ENCODE data around the gene BARX1. TPM values are rescaled to one million over a fixed set of nuclear protein-coding genes. Genes with fewer than 3 reads are reported as not detected.
A peak's percentile ranks its signal among the peaks of the same experiment; 100 is the strongest.

Gene BARX1
- total and polyA plus RNA-seq, 7 donors: not detected

- TF ChIP-seq CTCF (IDR thresholded peaks at IDR 0.05): no peak
- Histone ChIP-seq H3K9me3 (no peaks in the 10 kb centered on the region), H3K36me3 (ENCODE audit: insufficient read depth in 1 of 2, low read depth in 1 of 2) (no peaks in the 10 kb centered on the region), H3K4me3 (no peak overlapping the region), H3K4me1 (no peaks in the 10 kb centered on the region), H3K27ac (no peak overlapping the region), H3K27me3 (ENCODE audit: insufficient read depth in 3 of 3, low read length in 2 of 3) (peaks cover 0 to 2% (median 0%) of the 10 kb centered on the region in 3 donors)
- ATAC-seq (no peak), DNase-seq (peak; percentile 0 to 13)
- intact Hi-C loops (cut with DNase I): no loop called here
- WGBS, 3 donors: 81 to 87% (median 85%) methylated on average over 10 of the region's 10 CpGs
Measured at GRCh38 chr9:93903886-93904648, 51.1 kb downstream of the BARX1 start.

DNA sequence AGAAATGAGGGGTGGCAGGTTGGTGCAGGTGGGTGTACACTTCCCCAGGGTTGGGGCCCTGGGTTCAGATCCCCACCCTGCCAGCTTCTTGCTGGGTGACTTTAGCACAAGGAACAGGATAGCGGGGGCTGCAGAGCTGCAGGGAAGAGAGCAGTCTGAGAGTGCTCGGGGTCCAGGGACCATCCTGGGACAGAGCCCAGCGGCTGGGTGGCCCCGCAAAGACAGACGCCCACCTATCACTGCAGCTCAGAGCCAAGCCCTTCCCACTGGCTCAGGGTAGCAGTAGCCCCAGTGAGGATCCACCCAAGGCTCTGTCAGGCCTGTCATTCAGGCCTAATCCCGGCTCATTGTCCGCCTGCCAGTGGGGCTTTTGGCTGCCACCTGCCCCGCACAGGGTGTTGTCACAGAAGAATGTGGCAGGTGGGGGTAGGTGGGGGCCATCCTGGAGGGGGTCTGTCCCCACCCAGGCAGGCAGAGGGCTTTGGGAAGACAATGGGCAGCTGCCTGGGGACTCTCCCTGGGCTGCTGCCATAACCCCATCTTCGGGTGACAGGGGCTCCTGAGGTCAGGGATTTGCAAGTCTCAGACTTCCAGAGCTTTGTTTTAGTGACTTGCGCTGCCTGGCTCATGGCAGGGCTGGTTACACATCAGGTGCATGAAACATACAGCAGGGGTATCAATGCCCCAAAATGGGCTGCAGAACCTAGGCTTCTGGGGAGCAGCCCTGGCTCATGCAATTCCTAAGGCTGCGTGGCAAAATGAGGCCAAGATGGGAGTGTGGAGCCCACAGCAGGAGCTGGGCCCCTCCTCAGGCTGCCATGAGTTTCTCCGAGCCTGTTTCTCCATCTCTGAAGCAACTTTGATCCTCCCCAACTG is 52.1 kb downstream of the BARX1 start:
- H3K36me3 ChIP-seq (ENCODE audit: insufficient read depth in 1 of 2, low read depth in 1 of 2): no peaks in the 10 kb centered on the region
- no peak for TF ChIP-seq CTCF (IDR thresholded peaks at IDR 0.05)
- H3K27me3 ChIP-seq (ENCODE audit: insufficient read depth in 3 of 3, low read length in 2 of 3): peaks cover 0 to 2% (median 0%) of the 10 kb centered on the region in 3 donors
- no peak overlapping the region for H3K27ac ChIP-seq
- 48 to 55% (median 53%) methylated on average over 12 of the region's 12 CpGs for WGBS, 3 donors
- DNase-seq: peak; percentile 10 to 41
- no peak overlapping the region for H3K4me3 ChIP-seq
- no peak for ATAC-seq
- intact Hi-C loops (cut with DNase I): no loop called here
- H3K4me1 ChIP-seq: no peaks in the 10 kb centered on the region
- no peaks in the 10 kb centered on the region for H3K9me3 ChIP-seq

DNA sequence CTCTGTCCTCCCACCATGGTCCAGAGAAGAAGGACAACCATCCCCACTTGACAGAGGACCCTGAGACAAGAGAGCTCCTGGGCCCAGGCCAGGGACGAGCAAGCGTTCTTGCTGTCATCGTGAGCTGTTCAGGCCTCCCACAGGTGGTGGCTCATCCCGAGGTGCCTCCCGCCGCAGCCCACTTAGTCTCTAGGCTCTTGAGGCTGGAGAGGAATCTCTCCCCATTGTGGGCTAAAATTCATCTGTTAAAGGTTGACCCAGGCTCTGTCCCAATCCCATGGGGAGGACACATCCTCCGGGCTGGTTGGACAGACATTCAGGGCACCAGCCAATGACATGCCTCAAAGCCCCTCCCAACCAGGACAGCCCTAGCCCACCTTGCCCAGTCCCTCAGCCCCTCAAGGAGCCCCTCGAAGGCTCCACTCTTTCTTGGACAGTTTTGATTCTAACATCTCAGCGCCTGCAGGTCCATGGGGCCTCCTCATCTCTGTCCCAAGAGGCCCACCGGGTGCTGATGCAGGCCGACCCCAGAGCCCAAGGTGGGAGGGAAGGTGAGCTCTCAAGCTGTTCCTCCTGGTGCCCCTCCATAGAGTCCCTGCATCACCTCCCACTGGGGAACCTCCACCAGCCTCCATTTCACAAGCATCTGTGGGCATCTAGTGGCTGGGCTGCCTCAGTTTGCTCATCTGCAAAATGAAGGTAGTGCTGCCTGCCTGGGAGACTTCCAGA is 52.9 kb downstream of the BARX1 start:
- no peak for ATAC-seq
- Histone ChIP-seq H3K4me1 (no peaks in the 10 kb centered on the region), H3K4me3 (no peak overlapping the region), H3K27ac (no peak overlapping the region), H3K36me3 (ENCODE audit: insufficient read depth in 1 of 2, low read depth in 1 of 2) (no peaks in the 10 kb centered on the region), H3K9me3 (no peaks in the 10 kb centered on the region), H3K27me3 (ENCODE audit: insufficient read depth in 3 of 3, low read length in 2 of 3) (peaks cover 0 to 2% (median 0%) of the 10 kb centered on the region in 3 donors)
- intact Hi-C loops (cut with DNase I): no loop called here
- 89 to 93% (median 89%) methylated on average over 11 of the region's 11 CpGs for WGBS, 3 donors
- peak; percentile 4 to 39 for DNase-seq
- no peak for TF ChIP-seq CTCF (IDR thresholded peaks at IDR 0.05)

Other genes starting within 250 kb of the BARX1 start
- gene PTPDC1, start 129.1 kb upstream of the BARX1 start, total RNA-seq: 1 to 10 TPM; 3.9 to 9.9 (median 7.1) TPM
- 1 to 10 TPM; 3.6 to 7.0 (median 4.2) TPM for gene PTPDC1, start 129.1 kb upstream of the BARX1 start, polyA plus RNA-seq